H9 (cell line): ENCODE data around the gene TENM3. TPM values are rescaled to one million over a fixed set of nuclear protein-coding genes. Genes with fewer than 3 reads are reported as not detected.

ENCODE experiments used
- DNase-seq: peaks from one replicate; pipeline ENCODE4 v3.0.0-alpha.2; 2017
- H2AFZ ChIP-seq: one replicate; pipeline ENCODE4 v1.6.1; 2013; ENCODE audit warnings: mild to moderate bottlenecking, low read length, control low read depth, moderate library complexity
- H2AK5ac ChIP-seq: 2 replicates; pipeline ENCODE4 v1.6.1; 2013; ENCODE audit warnings: low read length, control low read depth, mixed read lengths; ENCODE audit not compliant: insufficient read length
- H2BK120ac ChIP-seq: one replicate; pipeline ENCODE4 v1.6.1; 2013; ENCODE audit warnings: low read depth, mild to moderate bottlenecking, low read length, control low read depth, inconsistent platforms; ENCODE audit not compliant: poor library complexity, severe bottlenecking
- H2BK12ac ChIP-seq: 2 replicates; pipeline ENCODE4 v1.6.1; 2013; ENCODE audit warnings: low read length, control low read depth, mixed read lengths, low read depth; ENCODE audit not compliant: insufficient read length
- H2BK15ac ChIP-seq: 2 replicates; pipeline ENCODE4 v1.6.1; 2013; ENCODE audit warnings: low read depth, low read length, control low read depth
- H2BK20ac ChIP-seq: one replicate; pipeline ENCODE4 v1.6.1; 2013; ENCODE audit warnings: low read depth, mild to moderate bottlenecking, low read length, control low read depth, inconsistent platforms; ENCODE audit not compliant: poor library complexity, severe bottlenecking
- H2BK5ac ChIP-seq: 2 replicates; pipeline ENCODE4 v1.6.1; 2013; ENCODE audit warnings: low read length, control low read depth, mixed read lengths; ENCODE audit not compliant: insufficient read length
- H3K14ac ChIP-seq: 2 replicates; pipeline ENCODE4 v1.6.1; 2013; ENCODE audit warnings: low read length, control low read depth; ENCODE audit not compliant: insufficient read depth
- H3K18ac ChIP-seq: 2 replicates; pipeline ENCODE4 v1.6.1; 2013; ENCODE audit warnings: low read depth, mild to moderate bottlenecking, mixed read lengths, low read length, control low read depth; ENCODE audit not compliant: insufficient read length
- H3K23ac ChIP-seq: 2 replicates; pipeline ENCODE4 v1.6.1; 2013; ENCODE audit warnings: low read length, control low read depth, mixed read lengths, low read depth; ENCODE audit not compliant: insufficient read length
- H3K23me2 ChIP-seq: 2 replicates; pipeline ENCODE4 v1.6.1; 2013; ENCODE audit warnings: low read depth, mild to moderate bottlenecking, mixed read lengths, low read length, control low read depth; ENCODE audit not compliant: insufficient read length, poor library complexity, severe bottlenecking
- H3K27ac ChIP-seq: 2 replicates; pipeline ENCODE4 v1.5.1; 2013; ENCODE audit warnings: low read length, control low read depth, mixed read lengths, low read depth; ENCODE audit not compliant: insufficient read length
- H3K27me3 ChIP-seq: 2 replicates; pipeline ENCODE4 v1.6.1; 2013; ENCODE audit warnings: low read length, control low read depth, inconsistent platforms; ENCODE audit not compliant: insufficient read depth
- H3K4ac ChIP-seq: 2 replicates; pipeline ENCODE4 v1.6.1; 2013; ENCODE audit warnings: low read depth, mild to moderate bottlenecking, control low read depth, inconsistent platforms, low read length, moderate library complexity
- H3K4me1 ChIP-seq: 2 replicates; pipeline ENCODE4 v1.6.1; 2013; ENCODE audit warnings: low read length, control low read depth, inconsistent platforms; ENCODE audit not compliant: insufficient read depth
- H3K4me2 ChIP-seq: 2 replicates; pipeline ENCODE4 v1.6.1; 2013; ENCODE audit warnings: low read length, control low read depth, mixed read lengths; ENCODE audit not compliant: insufficient read length, insufficient read depth
- H3K56ac ChIP-seq: 2 replicates; pipeline ENCODE4 v1.6.1; 2013; ENCODE audit warnings: low read depth, mild to moderate bottlenecking, mixed read lengths, low read length, control low read depth; ENCODE audit not compliant: insufficient read length
- H3K79me1 ChIP-seq: 2 replicates; pipeline ENCODE4 v1.6.1; 2013; ENCODE audit warnings: low read depth, mild to moderate bottlenecking, moderate library complexity, low read length, control low read depth, inconsistent platforms; ENCODE audit not compliant: insufficient read depth, poor library complexity, severe bottlenecking
- H3K79me2 ChIP-seq: 2 replicates; pipeline ENCODE4 v1.6.1; 2013; ENCODE audit warnings: low read length, control low read depth, inconsistent platforms; ENCODE audit not compliant: insufficient read depth
- H3K9ac ChIP-seq: 2 replicates; pipeline ENCODE4 v1.6.1; 2013; ENCODE audit warnings: low read length, control low read depth, mixed read lengths; ENCODE audit not compliant: insufficient read length; ENCODE audit errors: extremely low read depth
- H3K9me3 ChIP-seq: one replicate; pipeline ENCODE4 v1.6.1; 2013; ENCODE audit warnings: low read depth, low read length, inconsistent platforms; ENCODE audit not compliant: control insufficient read depth
- H3T11ph ChIP-seq: one replicate; pipeline ENCODE4 v1.6.1; 2013; ENCODE audit warnings: mild to moderate bottlenecking, low read length, control low read depth, inconsistent platforms
- H4K20me1 ChIP-seq: one replicate; pipeline ENCODE4 v1.6.1; 2013; ENCODE audit not compliant: control insufficient read depth, insufficient read length, insufficient read depth
- H4K5ac ChIP-seq: 2 replicates; pipeline ENCODE4 v1.6.1; 2013; ENCODE audit warnings: low read depth, mild to moderate bottlenecking, mixed read lengths, low read length, control low read depth; ENCODE audit not compliant: insufficient read length
- H4K8ac ChIP-seq: replicated peaks from 2 replicates; pipeline ENCODE4 v1.6.1; 2013; ENCODE audit warnings: low read length, control low read depth, mixed read lengths, low read depth; ENCODE audit not compliant: insufficient read length
- H4K91ac ChIP-seq: 2 replicates; pipeline ENCODE4 v1.6.1; 2013; ENCODE audit warnings: low read depth, mild to moderate bottlenecking, moderate library complexity, mixed read lengths, low read length, control low read depth; ENCODE audit not compliant: insufficient read length
- H3K27ac Mint-ChIP-seq, 3 experiments: 2 replicates in 2 of 3; 3 replicates in 1 of 3; pipeline ENCODE4 v1.8.0; 2020 to 2021; ENCODE audit warnings: mixed read lengths in 3 of 3, mild to moderate bottlenecking in 1 of 3, moderate library complexity in 1 of 3
- H3K27me3 Mint-ChIP-seq: 2 replicates; pipeline ENCODE4 v1.8.0; 2021; ENCODE audit warnings: low read depth, mild to moderate bottlenecking, moderate library complexity, mixed read lengths
- H3K36me3 Mint-ChIP-seq, 3 experiments: 2 replicates in 2 of 3; 3 replicates in 1 of 3; pipeline ENCODE4 v1.8.0; 2020 to 2021; ENCODE audit warnings: low read depth in 3 of 3, mixed read lengths in 3 of 3; ENCODE audit not compliant: insufficient read depth in 1 of 3
- H3K4me1 Mint-ChIP-seq, 2 experiments: 2 replicates each; pipeline ENCODE4 v1.8.0; 2020; ENCODE audit warnings: mixed read lengths in 2 of 2
- H3K4me3 Mint-ChIP-seq, 2 experiments: 2 replicates in 1 of 2; 3 replicates in 1 of 2; pipeline ENCODE4 v1.8.0; 2020 to 2021; ENCODE audit warnings: mild to moderate bottlenecking in 2 of 2, mixed read lengths in 2 of 2, moderate library complexity in 1 of 2
- H3K9me3 Mint-ChIP-seq, 2 experiments: 2 replicates in 1 of 2; 3 replicates in 1 of 2; pipeline ENCODE4 v1.8.0; 2020; ENCODE audit warnings: mild to moderate bottlenecking in 2 of 2, mixed read lengths in 2 of 2, moderate library complexity in 1 of 2
- WGBS: extraction: QIAGEN DNeasy Blood & Tissue Kit; methylation state at CpG from one replicate; pipeline ENCODE4 v1.1.7; 2013; ENCODE audit warnings: missing lambda C conversion rate, low lambda C conversion rate, mixed read lengths; ENCODE audit not compliant: insufficient read length; ENCODE audit errors: extremely low coverage; 5-methylcytosine and 5-hydroxymethylcytosine counted together
- total RNA-seq: library from RNA; stranded (reverse); gene quantifications from 2 replicates; pipeline ENCODE4 v1.2.1, GENCODE V29; 2021
- TF ChIP-seq, protein P1 (sequence below): fragments of 200-600 bp; sonication (generic); conservative IDR thresholded peaks from 3 replicates; pipeline ENCODE4 v1.8.0; 2021; ENCODE audit warnings: antibody characterized with exemption, mild to moderate bottlenecking

The TENM3 gene
- total RNA-seq, 1 experiment from 2014 or later: 49.6 TPM

- Histone ChIP-seq H3K4ac (no peak overlapping the region), H3K23ac (no peak overlapping the region), H4K8ac (no peak overlapping the region), H4K5ac (no peak overlapping the region), H3K18ac (no peak overlapping the region), H4K91ac (no peak overlapping the region), H3K79me2 (no peaks in the 10 kb centered on the region), H2AK5ac (no peak overlapping the region), H3K14ac (no peak overlapping the region), H3K9me3 (no peaks in the 10 kb centered on the region), H3K4me1 (0 out of 2 replicates have a peak, but pooled peaks cover 8% of the 10 kb centered on the region), H2BK20ac (no peak overlapping the region), H3K56ac (no peak overlapping the region), H2BK15ac (no peak overlapping the region), H3K4me2 (no peak overlapping the region), H2BK12ac (no peak overlapping the region), H2BK120ac (no peak overlapping the region), H3K27me3 (no peaks in the 10 kb centered on the region), H3K79me1 (no peaks in the 10 kb centered on the region), H4K20me1 (no peaks in the 10 kb centered on the region), H3K27ac (no peak overlapping the region), H2BK5ac (no peak overlapping the region), H2AFZ (no peak overlapping the region), H3K23me2 (no peaks in the 10 kb centered on the region), H3K9ac (no peak overlapping the region), H3T11ph (no peak overlapping the region)
- Mint-ChIP-seq H3K4me3 (no peak overlapping the region), H3K9me3 (no peaks in the 10 kb centered on the region), H3K4me1 (peaks cover 16 to 22% of the 10 kb centered on the region in 2 experiments), H3K36me3 (peaks cover 0 to 2% (median 0%) of the 10 kb centered on the region in 3 experiments; a peak in 2 of 7 replicates), H3K27me3 (no peaks in the 10 kb centered on the region), H3K27ac (peak overlapping the region in 2 of 3 experiments; percentile 25 to 69; a peak in 4 of 7 replicates)
- TF ChIP-seq, protein P1, sequence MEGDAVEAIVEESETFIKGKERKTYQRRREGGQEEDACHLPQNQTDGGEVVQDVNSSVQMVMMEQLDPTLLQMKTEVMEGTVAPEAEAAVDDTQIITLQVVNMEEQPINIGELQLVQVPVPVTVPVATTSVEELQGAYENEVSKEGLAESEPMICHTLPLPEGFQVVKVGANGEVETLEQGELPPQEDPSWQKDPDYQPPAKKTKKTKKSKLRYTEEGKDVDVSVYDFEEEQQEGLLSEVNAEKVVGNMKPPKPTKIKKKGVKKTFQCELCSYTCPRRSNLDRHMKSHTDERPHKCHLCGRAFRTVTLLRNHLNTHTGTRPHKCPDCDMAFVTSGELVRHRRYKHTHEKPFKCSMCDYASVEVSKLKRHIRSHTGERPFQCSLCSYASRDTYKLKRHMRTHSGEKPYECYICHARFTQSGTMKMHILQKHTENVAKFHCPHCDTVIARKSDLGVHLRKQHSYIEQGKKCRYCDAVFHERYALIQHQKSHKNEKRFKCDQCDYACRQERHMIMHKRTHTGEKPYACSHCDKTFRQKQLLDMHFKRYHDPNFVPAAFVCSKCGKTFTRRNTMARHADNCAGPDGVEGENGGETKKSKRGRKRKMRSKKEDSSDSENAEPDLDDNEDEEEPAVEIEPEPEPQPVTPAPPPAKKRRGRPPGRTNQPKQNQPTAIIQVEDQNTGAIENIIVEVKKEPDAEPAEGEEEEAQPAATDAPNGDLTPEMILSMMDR: no peak
- WGBS: no CpG with 5 or more reads among the region's 13 CpGs
- peak; percentile 41 for DNase-seq
Measured at GRCh38 chr4:182289809-182290208, 46.6 kb downstream of the TENM3 start.
